K562 (cell line): ENCODE data around the gene COQ10B.

Experiments
- ATF7 ChIP-seq: fragments of 450-650 bp; IDR thresholded peaks from 2 replicates; pipeline ENCODE4 v1.7.1; 2014; ENCODE audit warnings: mild to moderate bottlenecking, moderate library complexity
- CTCF ChIP-seq, 3 experiments: IDR thresholded peaks in 2 of 3; conservative IDR thresholded peaks in 1 of 3; 2 replicates each; pipeline ENCODE4 v1.5.1; 2011 to 2012; ENCODE audit warnings: low read length in 3 of 3, mild to moderate bottlenecking in 3 of 3, control low read depth in 2 of 3, improper control_type of control experiment in 1 of 3, inconsistent platforms in 1 of 3, low read depth in 1 of 3, mixed read lengths in 1 of 3, moderate library complexity in 1 of 3; ENCODE audit not compliant: insufficient read depth in 2 of 3
- EP300 ChIP-seq: IDR thresholded peaks from 2 replicates; pipeline ENCODE4 v1.6.1; 2012; ENCODE audit warnings: low read length, improper control_type of control experiment
- JUND ChIP-seq, 2 experiments: IDR thresholded peaks; 2 replicates in 1 of 2; 3 replicates in 1 of 2; pipeline ENCODE4 v1.6.1; 2011; ENCODE audit warnings: borderline replicate concordance in 2 of 2, low read depth in 2 of 2, low read length in 2 of 2, improper control_type of control experiment in 1 of 2, missing biosample characterization in 1 of 2, missing genetic modification characterization in 1 of 2, missing genetic modification reagents in 1 of 2
- MXI1 ChIP-seq: IDR thresholded peaks from 2 replicates; pipeline ENCODE4 v1.6.1; 2011; ENCODE audit warnings: low read depth, mild to moderate bottlenecking, improper control_type of control experiment, low read length
- PHF21A ChIP-seq: fragments of 450-650 bp; IDR thresholded peaks from 2 replicates; pipeline ENCODE4 v1.6.1; 2017; ENCODE audit warnings: low read depth, borderline replicate concordance
- POLR2A ChIP-seq: fragments of 450-650 bp; conservative IDR thresholded peaks from 2 replicates; pipeline ENCODE4 v1.6.1; 2016
- RBFOX2 ChIP-seq: fragments of 200-400 bp; formaldehyde crosslinking; IDR thresholded peaks from 2 replicates; pipeline ENCODE4 v1.6.1; 2017; ENCODE audit warnings: low read depth, mild to moderate bottlenecking, low read length, moderate library complexity
- SIRT6 ChIP-seq: IDR thresholded peaks from one replicate; pipeline ENCODE4 v1.6.1; 2012; ENCODE audit warnings: low read depth, mild to moderate bottlenecking, control low read depth, inconsistent platforms, low read length, moderate library complexity
- SMC3 ChIP-seq: conservative IDR thresholded peaks from 2 replicates; pipeline ENCODE4 v1.6.1; 2011; ENCODE audit warnings: low read depth, low read length, improper control_type of control experiment; ENCODE audit not compliant: insufficient read depth

DNA sequence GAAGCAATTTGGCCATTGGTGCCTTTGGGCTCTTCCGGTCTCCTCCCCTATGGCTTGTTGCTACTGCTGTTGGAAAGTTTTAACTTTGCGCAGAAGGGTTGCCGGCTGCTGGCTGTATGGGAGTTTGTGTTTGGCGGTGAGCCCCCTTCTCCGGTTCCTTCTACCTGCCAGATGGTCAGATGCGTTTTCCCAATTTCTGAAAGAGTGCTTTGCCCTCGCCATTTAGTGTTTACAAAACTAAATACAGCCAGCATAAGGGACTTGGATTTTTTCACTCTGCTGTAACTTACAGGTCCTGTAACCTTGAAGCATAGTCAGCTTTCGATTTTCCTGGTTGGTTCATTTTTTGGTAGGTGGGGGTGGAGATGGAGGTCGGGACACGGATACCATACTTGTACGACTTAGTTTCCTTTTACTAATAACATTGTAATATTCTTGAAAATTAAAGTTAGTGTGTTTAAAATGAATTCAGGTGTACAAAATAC is 604 bp downstream of the COQ10B start:
- TF ChIP-seq SMC3 (no peak), SIRT6 (no peak), EP300 (no peak), PHF21A (no peak), RBFOX2 (no peak), POLR2A (peak; percentile 63; the same call in 1 of the 2 replicates), JUND (IDR thresholded peaks at IDR 0.05; ENCODE audit: borderline replicate concordance, low read depth, low read length) (no peak), JUND (tag; IDR thresholded peaks at IDR 0.05; ENCODE audit: borderline replicate concordance, low read depth, low read length) (no peak), CTCF (IDR thresholded peaks at IDR 0.05 in 2 of 3, conservative IDR thresholded peaks at IDR 0.05 in 1 of 3; ENCODE audit: insufficient read depth in 2 of 3, low read depth in 1 of 3, low read length in 3 of 3) (no peak), ATF7 (no peak), MXI1 (no peak)
